Liver (tissue), 9 donors: ENCODE data around the gene ATP6V1A. TPM values are rescaled to one million over a fixed set of nuclear protein-coding genes. Genes with fewer than 3 reads are reported as not detected.

Source experiments
- DNase-seq: peaks from one replicate; pipeline ENCODE4 v3.0.0-alpha.2; 2017; ENCODE audit warnings: low spot score
- H3K27ac ChIP-seq, 2 donors: one replicate each; pipeline ENCODE4 v1.7.0; 2013; ENCODE audit warnings: inconsistent platforms in 2 of 2, low read length in 2 of 2, control low read depth in 1 of 2, low read depth in 1 of 2, mild to moderate bottlenecking in 1 of 2
- H3K27me3 ChIP-seq, 4 donors: one replicate each; pipeline versions ENCODE4 v1.6.1 to v1.7.0; 2013; ENCODE audit warnings: low read length in 3 of 4, inconsistent platforms in 1 of 4, mild to moderate bottlenecking in 1 of 4, moderate library complexity in 1 of 4; ENCODE audit not compliant: control insufficient read depth in 4 of 4, insufficient read depth in 4 of 4
- H3K36me3 ChIP-seq, 4 donors: one replicate each; pipeline versions ENCODE4 v1.6.1 to v1.7.0; 2013; ENCODE audit warnings: low read length in 3 of 4, mild to moderate bottlenecking in 3 of 4, low read depth in 1 of 4, moderate library complexity in 1 of 4; ENCODE audit not compliant: control insufficient read depth in 4 of 4, insufficient read depth in 3 of 4
- H3K4me1 ChIP-seq, 4 donors: one replicate each; pipeline versions ENCODE4 v1.6.1 to v1.7.0; 2013; ENCODE audit warnings: low read length in 3 of 4, mild to moderate bottlenecking in 3 of 4, moderate library complexity in 1 of 4; ENCODE audit not compliant: control insufficient read depth in 4 of 4, insufficient read depth in 4 of 4
- H3K4me3 ChIP-seq, 3 donors: one replicate each; pipeline versions ENCODE4 v1.6.1 to v1.7.0; 2013; ENCODE audit warnings: low read length in 3 of 3, control low read depth in 1 of 3, low read depth in 1 of 3, mild to moderate bottlenecking in 1 of 3
- H3K9ac ChIP-seq, 2 donors: one replicate each; pipeline ENCODE4 v1.7.0; 2013; ENCODE audit warnings: low read length in 2 of 2, mild to moderate bottlenecking in 2 of 2, moderate library complexity in 2 of 2, control low read depth in 1 of 2, low read depth in 1 of 2
- H3K9me3 ChIP-seq, 4 donors: one replicate each; pipeline versions ENCODE4 v1.6.1 to v1.7.0; 2013; ENCODE audit warnings: low read length in 3 of 4; ENCODE audit not compliant: control insufficient read depth in 4 of 4
- ATF3 ChIP-seq: IDR thresholded peaks from 2 replicates; pipeline ENCODE4 v1.6.1; 2016; ENCODE audit warnings: antibody characterized with exemption
- CTCF ChIP-seq: fragments of 150-350 bp; IDR thresholded peaks from 2 replicates; pipeline ENCODE4 v1.5.1; 2017; ENCODE audit warnings: improper control_type of control experiment, low read depth, low read length; ENCODE audit not compliant: missing input control
- EGR1 ChIP-seq, 2 donors: IDR thresholded peaks; 2 replicates each; pipeline ENCODE4 v1.6.1; 2016 to 2018; ENCODE audit warnings: antibody characterized with exemption in 2 of 2, low read depth in 2 of 2
- FOXA2 ChIP-seq: IDR thresholded peaks from 2 replicates; pipeline ENCODE4 v1.6.1; 2016; ENCODE audit warnings: antibody characterized with exemption
- GABPA ChIP-seq, 2 donors: IDR thresholded peaks in 1 of 2; conservative IDR thresholded peaks in 1 of 2; 2 replicates each; pipeline ENCODE4 v1.6.1; 2016; ENCODE audit warnings: antibody characterized with exemption in 2 of 2, mild to moderate bottlenecking in 1 of 2, moderate library complexity in 1 of 2
- HNF4A ChIP-seq, 2 donors: conservative IDR thresholded peaks; 2 replicates each; pipeline ENCODE4 v1.6.1; 2016; ENCODE audit warnings: antibody characterized with exemption in 2 of 2, mild to moderate bottlenecking in 2 of 2
- HNF4G ChIP-seq: IDR thresholded peaks from 2 replicates; pipeline ENCODE4 v1.6.1; 2016; ENCODE audit warnings: antibody characterized with exemption
- MAX ChIP-seq: IDR thresholded peaks from 2 replicates; pipeline ENCODE4 v1.6.1; 2016; ENCODE audit warnings: antibody characterized with exemption
- NR2F2 ChIP-seq: IDR thresholded peaks from 2 replicates; pipeline ENCODE4 v1.6.1; 2016; ENCODE audit warnings: antibody characterized with exemption
- RAD21 ChIP-seq, 2 donors: IDR thresholded peaks; 2 replicates each; pipeline ENCODE4 v1.6.1; 2016; ENCODE audit warnings: antibody characterized with exemption in 2 of 2, mild to moderate bottlenecking in 2 of 2
- RXRA ChIP-seq, 2 donors: IDR thresholded peaks; 2 replicates each; pipeline ENCODE4 v1.6.1; 2017 to 2018; ENCODE audit warnings: antibody characterized with exemption in 2 of 2, mild to moderate bottlenecking in 1 of 2
- SP1 ChIP-seq: IDR thresholded peaks from 2 replicates; pipeline ENCODE4 v1.6.1; 2018; ENCODE audit warnings: antibody characterized with exemption, mild to moderate bottlenecking
- TAF1 ChIP-seq: conservative IDR thresholded peaks from 2 replicates; pipeline ENCODE4 v1.6.1; 2016; ENCODE audit warnings: antibody characterized with exemption, mild to moderate bottlenecking
- YY1 ChIP-seq: IDR thresholded peaks from 2 replicates; pipeline ENCODE4 v1.6.1; 2016; ENCODE audit warnings: antibody characterized with exemption, mild to moderate bottlenecking
- ZBTB33 ChIP-seq: IDR thresholded peaks from 2 replicates; pipeline ENCODE4 v1.6.1; 2016; ENCODE audit warnings: antibody characterized with exemption
- WGBS: extraction: QIAGEN DNeasy Blood & Tissue Kit; methylation state at CpG from one replicate; pipeline ENCODE4 v1.1.7; 2013; 5-methylcytosine and 5-hydroxymethylcytosine counted together
- polyA plus RNA-seq, 2 donors: library from polyadenylated mRNA; stranded (reverse) in 1 of 2; unstranded in 1 of 2; fragments of 200-250 nt in 1 of 2; fragments of >200 nt in 1 of 2; fragmentation: Nextera tagmentation in 1 of 2; extraction: Ambion mirVana in 1 of 2; gene quantifications; one replicate each; pipeline versions ENCODE4 v1.2.1 to v1.2.3, GENCODE V29; 2013 to 2015
- total RNA-seq, 2 donors: library from RNA; depleted of rRNA; stranded (reverse); fragments of >200 nt; gene quantifications; one replicate each; pipeline ENCODE4 v1.2.3, GENCODE V29; 2014
- donor health status: healthy.
- donor health status: healthy.
- donor health status: healthy.
- donor health status: healthy.
- donor health status: healthy.

Gene ATP6V1A
- total and polyA plus RNA-seq, 4 donors, result 15.2 to 53.2 (median 42.7) TPM

- Histone ChIP-seq H3K9me3 (no peaks in the 10 kb centered on the region), H3K27me3 (no peaks in the 10 kb centered on the region), H3K36me3 (no peaks in the 10 kb centered on the region), H3K4me3 (no peak overlapping the region), H3K4me1 (peaks cover 0 to 14% (median 1%) of the 10 kb centered on the region in 4 donors), H3K9ac (no peak overlapping the region), H3K27ac (peak overlapping the region; percentile 62 to 69)
- DNase-seq, result no peak
- TF ChIP-seq RXRA (IDR thresholded peaks at IDR 0.05), result peak; percentile 44 to 59
- peak; percentile 69 for TF ChIP-seq SP1
- TF ChIP-seq YY1, result peak; percentile 18
- TF ChIP-seq HNF4A (conservative IDR thresholded peaks at IDR 0.05), result no peak
Observed at GRCh38 chr3:113834983-113835382, 88.1 kb downstream of the ATP6V1A start.

GRCh38 chr3:113838631-113839209 is 91.9 kb downstream of the ATP6V1A start, which contains the start of gene GRAMD1C:
GRAMD1C (plus strand) TSS chr3:113838788; CDS start chr3:113838910, 122 bp downstream.
- peak within 1 kb of the TSS; percentile 55 to 79 (median 75) for H3K4me3 ChIP-seq
- no peak for TF ChIP-seq NR2F2
- peak; percentile 78 to 86 for TF ChIP-seq RAD21 (IDR thresholded peaks at IDR 0.05)
- TF ChIP-seq CTCF, result peak; percentile 84
- peak; percentile 84 for DNase-seq
- under 1% methylated on average over 48 of the region's 48 CpGs for WGBS
- peak within 1 kb of the TSS; percentile 75 to 77 for H3K9ac ChIP-seq
- no peaks in the 10 kb centered on the region for H3K36me3 ChIP-seq
- H3K9me3 ChIP-seq, result no peaks in the 10 kb centered on the region
- H3K27me3 ChIP-seq, result no peaks in the 10 kb centered on the region
- peak within 1 kb of the TSS; percentile 25 to 76 for H3K27ac ChIP-seq
- H3K4me1 ChIP-seq, result peaks cover 0 to 14% (median 1%) of the 10 kb centered on the region in 4 donors

GRCh38 chr3:113839551-113839950 is 92.7 kb downstream of the ATP6V1A start:
- Histone ChIP-seq H3K4me3 (peak overlapping the region in 2 of 3 donors; percentile 55 to 79), H3K27ac (no peak overlapping the region), H3K9ac (peak overlapping the region in 1 of 2 donors; percentile 8), H3K36me3 (no peaks in the 10 kb centered on the region), H3K4me1 (peaks cover 0 to 14% (median 1%) of the 10 kb centered on the region in 4 donors), H3K9me3 (no peaks in the 10 kb centered on the region), H3K27me3 (no peaks in the 10 kb centered on the region)
- no peak for TF ChIP-seq HNF4A (conservative IDR thresholded peaks at IDR 0.05)
- TF ChIP-seq EGR1 (IDR thresholded peaks at IDR 0.05; ENCODE audit: low read depth in 2 of 2), result no peak
- no peak for TF ChIP-seq SP1
- no peak for TF ChIP-seq FOXA2
- no peak for TF ChIP-seq TAF1
- no peak for TF ChIP-seq CTCF
- no peak for TF ChIP-seq RAD21 (IDR thresholded peaks at IDR 0.05)
- no peak for TF ChIP-seq NR2F2
- TF ChIP-seq ATF3, result no peak
- no peak for TF ChIP-seq HNF4G
- no peak for TF ChIP-seq ZBTB33
- no peak for TF ChIP-seq GABPA (IDR thresholded peaks at IDR 0.05 in 1 of 2, conservative IDR thresholded peaks at IDR 0.05 in 1 of 2)
- TF ChIP-seq YY1, result no peak
- no peak for TF ChIP-seq MAX
- 54% methylated on average over 2 of the region's 2 CpGs for WGBS
- DNase-seq, result no peak
